ENCODE measurements around the gene HOXC6.
"Not testable (repeated sequence)": the region's sequence is repeated elsewhere in the genome, so short reads cannot be mapped to it uniquely, and the experiment has no call there.

Gene HOXC6

DNA sequence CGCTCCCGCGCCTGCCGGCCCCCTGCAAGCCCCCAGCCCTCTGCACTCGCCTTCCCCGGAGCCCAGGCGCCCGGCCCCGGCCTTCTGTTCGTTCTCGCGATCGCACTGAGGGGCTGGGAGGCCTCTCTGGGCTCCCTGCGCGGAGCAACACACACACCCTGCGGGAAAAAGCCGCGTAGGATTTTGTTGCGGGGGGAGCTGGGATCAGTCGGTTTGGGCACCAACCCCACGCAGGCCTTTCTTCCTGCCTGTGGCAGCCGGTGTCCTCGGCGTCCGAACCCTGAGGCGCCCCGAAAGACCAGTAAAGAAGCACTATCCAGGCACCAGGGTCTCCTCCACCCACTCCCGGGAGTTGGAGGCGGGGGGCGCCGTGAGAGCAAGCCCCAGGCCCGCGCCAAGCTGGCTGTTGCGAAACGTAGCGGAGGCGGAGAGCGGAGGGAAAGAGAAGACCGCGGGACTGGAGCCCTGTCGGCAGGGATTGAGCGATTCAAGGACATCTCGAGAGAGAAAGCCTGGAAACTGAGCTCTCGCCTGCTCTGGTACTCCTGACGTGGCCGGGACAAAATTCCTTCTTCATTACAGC is 2.7 kb downstream of the HOXC6 start:
- DNase-seq (ENCODE audit: low spot score) = no peak

DNA sequence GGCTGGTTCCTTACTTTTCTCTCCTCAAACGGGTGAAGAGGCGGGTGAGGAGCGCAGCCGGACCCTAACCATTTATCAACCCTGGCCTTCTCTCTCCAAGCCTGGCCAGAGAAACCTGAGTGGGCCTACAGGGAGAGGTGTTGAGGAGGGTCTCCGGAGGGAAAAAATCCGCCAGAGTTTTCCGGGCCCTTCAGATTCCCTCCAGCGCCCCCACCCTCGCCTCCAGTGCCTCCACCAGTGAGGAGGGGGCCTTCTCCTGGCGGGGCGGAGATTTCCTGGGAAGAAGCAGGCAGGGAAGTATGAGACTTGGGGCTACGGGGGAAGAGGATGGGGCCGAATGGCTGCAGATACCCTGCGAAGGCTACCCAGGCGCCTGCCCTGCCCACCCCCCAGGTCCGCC is 3.2 kb downstream of the HOXC6 start:
- no peak for DNase-seq (ENCODE audit: low spot score)

GRCh38 chr12:54032086-54032619 is 3.9 kb downstream of the HOXC6 start:
- DNase-seq (ENCODE audit: low spot score) = no peak

GRCh38 chr12:54032627-54033100 is 4.4 kb downstream of the HOXC6 start, which contains the start of gene HOXC5:
Gene HOXC5, plus strand, starts transcription at chr12:54033050. Its CDS starts 73 bp downstream, at chr12:54033123.
- peak; percentile 85 for DNase-seq (ENCODE audit: low spot score)

GRCh38 chr12:54033106-54033979 is 5.1 kb downstream of the HOXC6 start:
- DNase-seq (ENCODE audit: low spot score) = no peak

- DNase-seq (ENCODE audit: low spot score) = no peak
These were observed 5.9 kb downstream of the HOXC6 start for GRCh38 chr12:54033980-54034784.

GRCh38 chr12:54034785-54035310 is 6.6 kb downstream of the HOXC6 start:
- DNase-seq (ENCODE audit: low spot score) = no peak

DNA sequence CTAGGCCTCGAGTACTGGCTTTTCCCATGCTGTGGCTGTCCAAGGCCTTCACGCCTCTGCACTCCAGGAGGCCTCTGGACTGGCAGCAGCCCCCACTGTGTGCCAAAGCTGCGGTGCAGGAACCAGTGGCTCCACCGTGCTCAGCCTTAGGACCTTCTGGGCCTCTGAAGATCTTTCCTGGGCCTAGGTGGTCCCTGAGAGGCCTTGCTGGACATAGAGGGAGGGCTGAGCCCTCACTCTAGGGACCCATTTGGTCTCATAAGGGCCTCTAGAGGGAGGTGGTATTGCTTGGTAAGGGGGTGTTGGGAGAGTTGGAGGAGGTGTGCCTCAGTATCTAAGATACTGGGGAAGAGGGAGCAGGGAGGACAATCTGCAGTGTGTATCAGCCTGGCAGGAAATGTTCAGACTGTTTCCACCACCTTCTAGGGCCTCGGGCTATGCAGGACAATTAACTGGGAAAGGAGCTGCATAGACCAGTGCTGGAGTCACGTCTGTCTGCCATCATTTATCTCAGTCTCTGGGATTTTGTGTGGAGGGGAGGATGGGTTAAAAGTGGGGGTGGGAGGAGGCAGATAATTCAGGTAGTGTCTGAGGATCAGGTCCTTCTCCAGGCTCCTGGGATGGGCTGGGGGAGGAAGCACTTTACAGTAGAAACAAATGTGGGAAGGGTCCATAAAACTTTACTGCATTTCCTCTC is 7.5 kb downstream of the HOXC6 start:
- DNase-seq (ENCODE audit: low spot score) = no peak

GRCh38 chr12:54036620-54037359 is 8.6 kb downstream of the HOXC6 start:
- DNase-seq (ENCODE audit: low spot score) = no peak

- DNase-seq (ENCODE audit: low spot score) = no peak
These were observed 9.4 kb downstream of the HOXC6 start for GRCh38 chr12:54037360-54038283.

DNA sequence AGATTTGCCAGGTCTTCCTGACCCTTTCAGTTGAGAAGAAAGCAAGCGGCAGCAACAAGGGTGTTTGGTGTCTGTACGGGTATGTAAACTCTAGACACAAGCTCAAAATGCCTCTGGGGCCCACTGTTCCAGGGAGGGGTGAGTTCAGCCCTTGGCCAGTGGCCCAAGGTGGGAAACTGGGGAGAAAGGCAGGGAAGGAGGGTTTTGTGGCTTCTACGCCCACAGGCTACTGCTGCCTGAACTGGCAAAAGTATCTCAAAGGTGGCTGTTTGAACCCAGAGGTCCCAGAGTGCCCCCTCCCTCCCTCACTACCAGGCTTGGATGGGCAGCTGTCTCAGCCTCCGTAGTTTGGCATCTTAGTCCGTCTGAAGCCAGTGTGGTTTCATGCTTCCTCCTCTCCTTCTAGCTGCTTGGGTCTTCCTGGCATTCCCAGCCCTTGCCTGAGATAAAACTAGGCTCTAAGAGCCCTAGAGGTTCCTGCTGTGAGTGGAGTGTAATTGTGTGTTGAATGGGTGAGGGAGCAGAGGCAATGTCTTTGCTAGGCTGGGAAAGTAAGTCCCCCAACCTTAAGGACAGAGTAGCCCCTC is 10.1 kb downstream of the HOXC6 start:
- DNase-seq (ENCODE audit: low spot score) = no peak

DNA sequence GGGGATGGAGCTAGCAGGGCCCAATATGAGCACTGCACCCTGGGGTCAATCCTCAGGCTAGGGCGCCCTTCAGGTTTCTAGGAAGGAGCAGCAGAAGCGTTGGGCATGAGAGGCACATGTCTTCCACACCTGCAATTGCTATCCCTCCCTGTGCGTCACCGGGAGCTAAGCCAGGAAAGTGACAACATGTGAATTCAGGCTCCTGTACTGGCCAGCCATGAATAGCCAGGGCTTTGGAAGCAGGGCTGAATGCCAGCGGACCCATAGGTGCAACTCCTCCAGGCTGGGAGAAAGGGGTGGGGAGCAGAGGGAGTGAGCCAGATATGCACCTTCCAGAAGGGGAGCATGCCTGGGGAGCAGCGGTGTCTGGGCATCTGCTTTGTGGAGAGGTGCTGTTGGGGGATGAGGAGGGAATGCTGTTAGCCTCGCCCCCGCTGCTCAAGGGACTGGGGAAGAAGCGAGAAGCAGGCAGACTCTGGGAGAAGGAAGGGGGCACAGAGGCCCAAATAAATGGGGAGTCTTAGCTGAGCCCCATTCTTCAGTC is 10.7 kb downstream of the HOXC6 start:
- DNase-seq (ENCODE audit: low spot score) = no peak

GRCh38 chr12:54039417-54040147 is 11.3 kb downstream of the HOXC6 start:
- no peak for DNase-seq (ENCODE audit: low spot score)

DNA sequence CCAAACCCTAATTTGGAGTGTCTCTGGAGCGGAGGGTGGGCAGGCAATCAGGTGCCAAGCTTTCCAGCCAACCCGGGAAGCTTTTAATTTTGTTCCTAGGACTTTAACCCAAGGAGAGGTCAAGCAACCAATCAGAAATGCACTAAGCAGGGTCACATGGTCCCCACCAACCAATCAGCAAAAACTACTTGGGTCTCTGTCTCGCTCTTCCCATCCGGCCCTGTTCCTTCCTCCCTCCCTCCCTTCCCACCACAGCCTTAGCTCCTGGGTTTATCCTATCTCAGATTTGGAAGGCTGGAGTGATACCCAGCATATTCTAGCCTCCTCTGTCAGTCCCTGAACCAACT is 11.9 kb downstream of the HOXC6 start:
- no peak for DNase-seq (ENCODE audit: low spot score)

GRCh38 chr12:54040648-54041047 is 12.4 kb downstream of the HOXC6 start:
- no peak for DNase-seq (ENCODE audit: low spot score)

- DNase-seq (ENCODE audit: low spot score) = no peak
These were observed 13.0 kb downstream of the HOXC6 start for GRCh38 chr12:54041097-54041690.

DNA sequence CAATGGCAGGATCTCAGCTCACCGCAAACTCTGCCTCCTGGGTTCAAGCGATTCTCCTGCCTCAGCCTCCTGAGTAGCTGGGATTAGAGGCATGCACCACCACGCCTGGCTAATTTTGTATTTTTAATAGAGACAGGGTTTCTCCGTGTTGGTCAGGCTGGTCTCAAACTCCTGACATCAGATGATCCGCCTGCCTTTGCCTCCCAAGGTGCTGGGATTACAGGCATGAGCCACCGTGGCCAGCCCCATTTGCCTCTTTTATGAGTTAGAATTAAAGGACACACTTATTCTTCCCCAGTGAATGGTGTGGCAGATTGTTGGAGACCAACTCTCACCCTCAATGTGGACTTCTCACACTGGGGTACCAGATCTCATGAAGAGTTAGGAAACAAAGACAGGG is 13.8 kb downstream of the HOXC6 start:
- DNase-seq (ENCODE audit: low spot score) = not testable (repeated sequence)
